ENCODE results near the gene UBE2G2. TPM values are rescaled to one million over a fixed set of nuclear protein-coding genes. Genes with fewer than 3 reads are reported as not detected.

The UBE2G2 gene
- 131 and 158 TPM in 2 replicates for total RNA-seq

GRCh38 chr21:44801468-44802395, at the start of gene UBE2G2:
TSS of gene UBE2G2 (minus strand) at chr21:44801820. CDS start at chr21:44801748, 72 bp downstream.

GRCh38 chr21:44817914-44818639, 16.5 kb upstream of the UBE2G2 start, which contains the start of gene SUMO3:
TSS of gene SUMO3 (minus strand) at chr21:44818062. CDS start at chr21:44817968, 94 bp downstream.

Other genes starting within 250 kb of the UBE2G2 start
- gene KRTAP10-3, start 243.0 kb downstream of the UBE2G2 start, total RNA-seq: not detected in 2 replicates
- gene KRTAP10-4, start 228.1 kb downstream of the UBE2G2 start, total RNA-seq: not detected in 2 replicates
- gene KRTAP10-5, start 221.2 kb downstream of the UBE2G2 start, total RNA-seq: not detected in 2 replicates
- gene KRTAP10-6, start 209.3 kb downstream of the UBE2G2 start, total RNA-seq: not detected in 2 replicates
- not detected in 2 replicates for gene KRTAP10-7, start 201.2 kb downstream of the UBE2G2 start, total RNA-seq
- gene KRTAP10-8, start 189.7 kb downstream of the UBE2G2 start, total RNA-seq: not detected in 2 replicates
- gene KRTAP10-9, start 174.7 kb downstream of the UBE2G2 start, total RNA-seq: not detected in 2 replicates
- not detected in 2 replicates for gene KRTAP10-10, start 164.5 kb downstream of the UBE2G2 start, total RNA-seq
- gene KRTAP10-11, start 155.4 kb downstream of the UBE2G2 start, total RNA-seq: not detected in 2 replicates
- not detected in 2 replicates for gene KRTAP12-4, start 147.2 kb downstream of the UBE2G2 start, total RNA-seq
- gene KRTAP12-3, start 143.9 kb downstream of the UBE2G2 start, total RNA-seq: not detected in 2 replicates
- not detected in 2 replicates for gene KRTAP12-2, start 134.9 kb downstream of the UBE2G2 start, total RNA-seq
- gene KRTAP12-1, start 119.7 kb downstream of the UBE2G2 start, total RNA-seq: not detected in 2 replicates
- not detected in 2 replicates for gene KRTAP10-12, start 104.6 kb downstream of the UBE2G2 start, total RNA-seq
- gene TSPEAR, start 90.2 kb downstream of the UBE2G2 start, total RNA-seq: not detected in 2 replicates
- gene SUMO3, start 16.2 kb upstream of the UBE2G2 start, total RNA-seq: 110 and 111 TPM in 2 replicates
- gene PTTG1IP, start 71.9 kb upstream of the UBE2G2 start, total RNA-seq: 288 and 300 TPM in 2 replicates
- gene ITGB2, start 119.1 kb upstream of the UBE2G2 start, total RNA-seq: 0.07 TPM in 1 of 2 replicates, not detected in the other
- gene SLX9, start 138.2 kb upstream of the UBE2G2 start, total RNA-seq: 23.9 and 24.7 TPM in 2 replicates